Neural progenitor cell (in vitro differentiated cells): ENCODE results near the gene ZNF605.

Source experiments
- EZH2 ChIP-seq: fragments of 200-600 bp; sonication (generic); IDR thresholded peaks from 2 replicates; pipeline ENCODE4 v1.6.1; 2017; ENCODE audit warnings: antibody characterized with exemption, mild to moderate bottlenecking, moderate library complexity
- TF ChIP-seq, protein P1 (sequence below): fragments of 200-600 bp; sonication (generic); IDR thresholded peaks from 2 replicates; pipeline ENCODE4 v1.5.1; 2017; ENCODE audit warnings: antibody characterized with exemption, mild to moderate bottlenecking

DNA sequence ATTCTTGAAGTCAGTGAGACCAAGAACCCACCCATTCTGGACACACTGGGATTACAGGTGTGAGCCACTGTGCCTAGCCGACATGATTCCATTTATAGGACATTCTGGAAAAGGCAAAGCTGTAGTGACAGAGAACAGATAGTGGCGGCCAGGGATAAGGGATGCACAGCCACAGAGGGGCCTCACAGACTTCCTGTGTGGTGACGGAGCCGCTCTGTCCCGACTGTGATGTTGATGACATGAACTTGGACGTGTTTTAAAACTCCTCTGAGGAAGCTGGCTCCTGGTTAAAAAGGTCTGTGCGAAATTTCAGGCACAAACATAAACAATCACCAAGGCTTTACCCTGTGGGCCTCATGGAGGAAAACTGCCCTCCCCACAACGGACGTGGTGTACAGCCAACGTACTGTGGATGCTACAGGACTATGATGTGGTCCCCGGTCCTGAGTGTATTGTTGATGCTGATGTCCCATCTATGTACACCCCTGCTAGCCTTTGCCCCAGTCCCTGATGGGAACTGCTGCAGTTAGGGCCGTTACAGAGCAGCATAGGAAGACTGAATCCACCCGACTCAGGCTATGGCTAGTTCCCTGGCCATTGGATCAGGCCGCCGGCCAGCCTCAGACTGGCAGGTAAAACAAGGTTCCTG is 15.9 kb downstream of the ZNF605 start:
- TF ChIP-seq, protein P1, sequence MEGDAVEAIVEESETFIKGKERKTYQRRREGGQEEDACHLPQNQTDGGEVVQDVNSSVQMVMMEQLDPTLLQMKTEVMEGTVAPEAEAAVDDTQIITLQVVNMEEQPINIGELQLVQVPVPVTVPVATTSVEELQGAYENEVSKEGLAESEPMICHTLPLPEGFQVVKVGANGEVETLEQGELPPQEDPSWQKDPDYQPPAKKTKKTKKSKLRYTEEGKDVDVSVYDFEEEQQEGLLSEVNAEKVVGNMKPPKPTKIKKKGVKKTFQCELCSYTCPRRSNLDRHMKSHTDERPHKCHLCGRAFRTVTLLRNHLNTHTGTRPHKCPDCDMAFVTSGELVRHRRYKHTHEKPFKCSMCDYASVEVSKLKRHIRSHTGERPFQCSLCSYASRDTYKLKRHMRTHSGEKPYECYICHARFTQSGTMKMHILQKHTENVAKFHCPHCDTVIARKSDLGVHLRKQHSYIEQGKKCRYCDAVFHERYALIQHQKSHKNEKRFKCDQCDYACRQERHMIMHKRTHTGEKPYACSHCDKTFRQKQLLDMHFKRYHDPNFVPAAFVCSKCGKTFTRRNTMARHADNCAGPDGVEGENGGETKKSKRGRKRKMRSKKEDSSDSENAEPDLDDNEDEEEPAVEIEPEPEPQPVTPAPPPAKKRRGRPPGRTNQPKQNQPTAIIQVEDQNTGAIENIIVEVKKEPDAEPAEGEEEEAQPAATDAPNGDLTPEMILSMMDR = no peak
- TF ChIP-seq EZH2 = no peak
